ENCODE measurements around the gene DUS1L.

Gene DUS1L

GRCh38 chr17:82063424-82064415 lies 1.9 kb downstream of the DUS1L start:
- DNase-seq (ENCODE audit: insufficient read length, low spot score) = no peak
- no peak for TF ChIP-seq POLR2AphosphoS5 (IDR thresholded peaks at IDR 0.05; ENCODE audit: low read depth, low read length)
- 0 out of 2 replicates have a peak, but pooled peaks have one; percentile 9 for TF ChIP-seq POLR2A (IDR thresholded peaks at IDR 0.05; ENCODE audit: low read depth, low read length)
- no peak for FAIRE-seq

- no peak for DNase-seq (ENCODE audit: insufficient read length, low spot score)
- FAIRE-seq = no peak
- TF ChIP-seq POLR2AphosphoS5 (IDR thresholded peaks at IDR 0.05; ENCODE audit: low read depth, low read length) (no peak; the same call in 1 of the 2 replicates), PAX5 (IDR thresholded peaks at IDR 0.05; ENCODE audit: insufficient read depth, low read length, severe bottlenecking) (no peak), TAF1 (IDR thresholded peaks at IDR 0.05; ENCODE audit: low read depth, low read length) (no peak), SPI1 (IDR thresholded peaks at IDR 0.05; ENCODE audit: low read depth, low read length) (no peak), POU2F2 (IDR thresholded peaks at IDR 0.05; ENCODE audit: low read depth, low read length) (no peak), POLR2A (IDR thresholded peaks at IDR 0.05; ENCODE audit: low read depth, low read length) (no peak)
Measured at GRCh38 chr17:82062984-82063368, 2.6 kb downstream of the DUS1L start.

DNA sequence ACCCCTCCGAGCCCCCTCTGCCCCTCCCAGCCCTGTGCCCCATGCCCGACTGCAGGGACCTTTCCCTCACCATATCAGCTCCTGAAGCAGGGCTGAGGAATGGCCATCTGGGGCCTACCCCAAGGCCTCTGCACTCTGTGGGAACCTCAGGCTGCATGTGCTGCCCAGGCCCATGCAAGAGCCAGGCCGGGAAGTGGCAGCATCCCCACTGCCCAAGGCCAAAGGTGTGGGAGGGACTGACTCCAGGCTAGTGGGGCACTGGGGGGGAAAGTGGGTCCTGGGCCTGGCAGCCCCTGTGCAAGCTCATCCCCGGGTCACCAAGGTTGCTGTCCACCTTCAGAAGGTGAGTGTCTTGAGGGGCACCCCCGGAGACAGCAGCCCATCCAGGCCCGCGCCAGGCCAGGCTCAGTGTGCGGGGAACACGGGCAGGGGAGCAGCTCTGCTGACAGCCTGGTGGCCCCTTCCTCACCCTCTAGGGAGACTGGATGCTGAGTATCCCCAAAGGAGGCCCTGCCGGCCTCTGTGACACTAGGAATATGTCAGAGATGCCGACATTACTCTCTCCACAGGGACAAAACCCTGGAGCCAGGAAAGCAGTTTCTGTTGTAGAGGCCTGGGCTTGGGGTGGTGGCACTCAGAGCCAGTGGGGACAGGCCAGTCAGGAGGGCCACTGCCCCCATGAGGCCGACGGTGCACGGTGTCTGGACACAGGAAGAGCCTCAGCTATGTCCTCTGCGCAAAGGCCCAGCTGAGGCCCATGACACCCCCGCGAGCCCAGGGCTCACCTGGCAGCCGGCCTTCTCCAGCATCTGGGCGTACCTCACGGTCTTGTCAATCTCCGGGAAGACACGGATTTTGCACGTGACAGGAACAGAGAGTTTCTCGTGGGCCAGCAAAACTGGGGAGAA lies 3.3 kb downstream of the DUS1L start:
- FAIRE-seq = no peak
- no peak for DNase-seq (ENCODE audit: insufficient read length, low spot score)
- no peak for TF ChIP-seq SPI1 (IDR thresholded peaks at IDR 0.05; ENCODE audit: low read depth, low read length)
- no peak for TF ChIP-seq POU2F2 (IDR thresholded peaks at IDR 0.05; ENCODE audit: low read depth, low read length)
- TF ChIP-seq PAX5 (IDR thresholded peaks at IDR 0.05; ENCODE audit: insufficient read depth, low read length, severe bottlenecking) = no peak
- no peak for TF ChIP-seq POLR2A (IDR thresholded peaks at IDR 0.05; ENCODE audit: low read depth, low read length)
- no peak for TF ChIP-seq POLR2AphosphoS5 (IDR thresholded peaks at IDR 0.05; ENCODE audit: low read depth, low read length)
- TF ChIP-seq TAF1 (IDR thresholded peaks at IDR 0.05; ENCODE audit: low read depth, low read length) = no peak

DNA sequence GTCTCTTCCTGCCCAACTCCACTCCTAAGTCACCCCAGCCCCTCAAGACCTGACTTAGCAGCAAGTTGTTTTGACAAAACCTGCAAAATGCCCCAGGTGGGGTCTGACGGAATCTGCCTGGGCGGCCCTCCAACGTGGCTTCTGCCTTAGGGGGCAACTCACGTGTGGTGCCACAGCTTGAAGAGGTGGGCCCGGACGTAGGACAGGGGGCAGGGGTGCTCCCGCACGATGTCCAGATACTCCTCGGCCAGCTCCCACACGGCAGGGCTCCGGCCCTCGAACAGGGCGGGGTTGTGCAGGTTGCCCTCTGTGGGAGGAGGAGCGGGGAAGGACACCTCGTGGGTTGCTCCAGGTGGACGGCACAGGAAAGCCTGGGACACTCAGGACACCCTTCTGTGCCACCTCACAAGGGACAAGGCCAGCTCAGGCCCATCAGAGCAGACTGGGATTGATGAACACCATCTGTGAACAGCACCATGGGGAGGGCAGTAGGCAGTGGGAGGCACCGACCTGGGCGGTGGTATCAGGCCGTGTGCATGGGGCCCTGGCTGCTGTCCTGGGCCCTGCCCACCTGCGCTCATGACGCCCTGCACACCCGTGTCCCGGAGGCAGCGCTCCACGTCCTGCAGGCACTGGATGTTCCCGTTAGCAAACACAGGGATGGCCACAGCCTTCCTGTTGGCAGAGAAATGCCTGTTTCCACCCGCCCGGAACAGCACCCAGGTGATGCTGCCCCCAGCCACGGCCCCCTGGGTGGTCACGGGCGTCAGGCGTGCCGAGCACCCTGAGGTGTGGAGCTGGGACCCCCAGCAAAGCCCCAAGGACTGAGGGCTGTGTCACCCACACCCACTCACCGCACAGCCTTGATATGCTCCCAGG lies 4.3 kb downstream of the DUS1L start:
- no peak for FAIRE-seq

DNA sequence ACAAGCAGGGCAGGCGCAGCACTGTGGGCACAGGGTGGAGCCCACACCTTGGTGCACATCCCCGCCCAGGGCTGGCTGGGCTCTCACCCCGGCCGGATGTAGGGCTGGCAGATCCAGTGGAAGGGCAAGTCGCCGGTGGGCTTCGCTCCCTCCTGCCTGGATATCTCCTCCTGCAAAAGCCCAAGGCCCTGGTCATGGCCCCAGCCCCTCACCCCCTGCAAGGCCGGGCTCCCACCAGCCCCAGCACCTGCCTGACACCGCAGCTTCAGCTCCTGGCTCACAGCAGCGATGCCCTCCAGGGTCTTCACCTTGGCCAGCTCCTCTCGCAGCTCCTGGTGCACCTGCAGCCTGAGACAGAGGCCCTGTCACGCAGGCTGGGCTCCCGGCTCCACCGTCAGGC lies 5.0 kb downstream of the DUS1L start:
- TF ChIP-seq POU2F2 (IDR thresholded peaks at IDR 0.05; ENCODE audit: low read depth, low read length) (no peak), POLR2AphosphoS5 (IDR thresholded peaks at IDR 0.05; ENCODE audit: low read depth, low read length) (no peak), PAX5 (IDR thresholded peaks at IDR 0.05; ENCODE audit: insufficient read depth, low read length, severe bottlenecking) (no peak), SPI1 (IDR thresholded peaks at IDR 0.05; ENCODE audit: low read depth, low read length) (no peak), POLR2A (IDR thresholded peaks at IDR 0.05; ENCODE audit: low read depth, low read length) (no peak), TAF1 (IDR thresholded peaks at IDR 0.05; ENCODE audit: low read depth, low read length) (no peak)
- DNase-seq (ENCODE audit: insufficient read length, low spot score) = no peak
- FAIRE-seq = no peak

More for the DNA sequence above, 4.3 kb downstream of the DUS1L start:
- TF ChIP-seq PAX5 (IDR thresholded peaks at IDR 0.05; ENCODE audit: insufficient read depth, low read length, severe bottlenecking) = no peak
- no peak; the same call in 1 of the 2 replicates for TF ChIP-seq POLR2A (IDR thresholded peaks at IDR 0.05; ENCODE audit: low read depth, low read length)
- no peak for TF ChIP-seq TAF1 (IDR thresholded peaks at IDR 0.05; ENCODE audit: low read depth, low read length)
- TF ChIP-seq SPI1 (IDR thresholded peaks at IDR 0.05; ENCODE audit: low read depth, low read length) = no peak
- no peak; the same call in 1 of the 2 replicates for TF ChIP-seq POLR2AphosphoS5 (IDR thresholded peaks at IDR 0.05; ENCODE audit: low read depth, low read length)
- no peak for TF ChIP-seq POU2F2 (IDR thresholded peaks at IDR 0.05; ENCODE audit: low read depth, low read length)
- no peak for DNase-seq (ENCODE audit: insufficient read length, low spot score)

DNA sequence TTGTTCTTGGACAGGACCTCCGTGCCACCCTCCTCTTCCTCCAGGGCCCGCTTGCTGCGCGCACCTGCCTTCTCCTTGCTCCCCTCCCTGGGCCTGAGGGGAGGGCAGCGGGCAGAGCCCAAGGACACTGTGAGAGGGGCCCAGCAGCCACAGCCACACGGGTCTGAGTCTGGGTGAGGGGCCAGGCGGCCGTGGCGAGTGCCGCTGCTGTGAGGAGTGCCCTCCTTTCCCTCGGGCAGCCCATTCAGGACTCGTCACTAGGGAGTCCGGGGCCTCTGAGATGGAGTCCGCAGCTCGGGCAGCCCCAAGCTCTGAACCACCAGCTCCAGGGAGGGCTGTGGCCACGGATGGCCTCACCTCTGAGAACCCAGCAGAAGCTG lies 5.6 kb downstream of the DUS1L start:
- FAIRE-seq (no peak), DNase-seq (ENCODE audit: insufficient read length, low spot score) (no peak)
- TF ChIP-seq POLR2A (IDR thresholded peaks at IDR 0.05; ENCODE audit: low read depth, low read length) = no peak
- TF ChIP-seq PAX5 (IDR thresholded peaks at IDR 0.05; ENCODE audit: insufficient read depth, low read length, severe bottlenecking) = no peak
- TF ChIP-seq POLR2AphosphoS5 (IDR thresholded peaks at IDR 0.05; ENCODE audit: low read depth, low read length) = no peak
- no peak for TF ChIP-seq SPI1 (IDR thresholded peaks at IDR 0.05; ENCODE audit: low read depth, low read length)
- TF ChIP-seq TAF1 (IDR thresholded peaks at IDR 0.05; ENCODE audit: low read depth, low read length) = no peak
- no peak for TF ChIP-seq POU2F2 (IDR thresholded peaks at IDR 0.05; ENCODE audit: low read depth, low read length)

DNA sequence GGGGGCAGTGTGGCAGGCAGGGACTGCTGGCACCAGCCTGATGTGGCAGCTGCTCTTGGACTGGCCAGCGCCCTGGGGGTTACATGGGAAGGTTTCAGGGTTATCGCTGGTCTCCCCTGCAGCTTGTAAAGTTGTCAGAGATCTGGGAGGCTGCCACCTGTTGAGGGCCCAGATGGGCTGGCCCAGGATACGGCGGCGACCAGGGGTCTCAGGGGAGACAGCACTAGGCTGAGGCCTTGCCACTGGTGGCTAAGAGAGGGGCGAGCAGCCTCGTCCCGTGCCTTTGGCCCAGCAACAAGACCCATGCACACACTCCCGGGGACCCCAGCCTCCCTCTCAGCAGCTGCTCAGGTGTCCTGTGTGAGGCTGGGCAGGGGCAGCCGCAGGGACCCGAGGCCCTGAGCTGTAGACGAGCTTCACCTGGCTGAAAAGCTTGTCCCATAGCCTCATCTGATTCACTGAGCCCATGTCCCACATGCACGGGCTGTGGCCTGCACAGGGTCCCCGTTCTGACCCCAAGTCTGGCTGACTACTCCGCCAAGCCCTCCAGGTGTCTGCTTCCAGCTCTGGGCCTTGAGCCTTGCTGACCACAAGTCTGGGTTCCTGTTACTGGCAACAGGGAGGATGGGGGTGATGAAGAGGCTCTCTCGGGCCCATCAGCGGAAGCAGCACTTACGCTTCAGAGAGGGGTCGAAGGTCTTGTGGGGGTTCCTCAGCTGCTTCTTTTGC lies 6.2 kb downstream of the DUS1L start:
- DNase-seq (ENCODE audit: insufficient read length, low spot score) (no peak), FAIRE-seq (no peak)
- TF ChIP-seq POLR2AphosphoS5 (IDR thresholded peaks at IDR 0.05; ENCODE audit: low read depth, low read length) (no peak), POU2F2 (IDR thresholded peaks at IDR 0.05; ENCODE audit: low read depth, low read length) (no peak), PAX5 (IDR thresholded peaks at IDR 0.05; ENCODE audit: insufficient read depth, low read length, severe bottlenecking) (no peak), TAF1 (IDR thresholded peaks at IDR 0.05; ENCODE audit: low read depth, low read length) (no peak), SPI1 (IDR thresholded peaks at IDR 0.05; ENCODE audit: low read depth, low read length) (no peak), POLR2A (IDR thresholded peaks at IDR 0.05; ENCODE audit: low read depth, low read length) (0 out of 2 replicates have a peak, but pooled peaks have one; percentile 28)

GRCh38 chr17:82058855-82059249 lies 6.8 kb downstream of the DUS1L start:
- no peak for DNase-seq (ENCODE audit: insufficient read length, low spot score)
- no peak for FAIRE-seq
- TF ChIP-seq POLR2AphosphoS5 (IDR thresholded peaks at IDR 0.05; ENCODE audit: low read depth, low read length) (no peak), PAX5 (IDR thresholded peaks at IDR 0.05; ENCODE audit: insufficient read depth, low read length, severe bottlenecking) (no peak), POU2F2 (IDR thresholded peaks at IDR 0.05; ENCODE audit: low read depth, low read length) (no peak), SPI1 (IDR thresholded peaks at IDR 0.05; ENCODE audit: low read depth, low read length) (no peak), TAF1 (IDR thresholded peaks at IDR 0.05; ENCODE audit: low read depth, low read length) (no peak), POLR2A (IDR thresholded peaks at IDR 0.05; ENCODE audit: low read depth, low read length) (no peak)

Measured in GM12891 (cell line).